MCF 10A (cell line): ENCODE results near the gene CA10. TPM values are rescaled to one million over a fixed set of nuclear protein-coding genes. Genes with fewer than 3 reads are reported as not detected.

Experiments used
- BruUV-seq: library from RNA; stranded (reverse); fragments of 400-500 nt; replicated peaks from 2 replicates; lab custom pipeline; 2021; lab: Mats Ljungman, UMichigan
- CTCF ChIA-PET: fragments of 300-600 bp; sonication (Branson Sonifier 250); formaldehyde crosslinking; extraction: SDS; loops from one replicate; lab custom pipeline; 2021; ENCODE audit warnings: antibody characterized with exemption, inconsistent platforms; lab: Yijun Ruan, JAX
- POLR2A ChIA-PET: fragments of 300-600, 350-650 bp; sonication (Branson Sonifier 250); formaldehyde crosslinking; extraction: SDS; loops from one replicate; lab custom pipeline; 2020; ENCODE audit warnings: antibody characterized with exemption, inconsistent platforms; lab: Yijun Ruan, JAX
- DNase-seq: peaks from one replicate; pipeline ENCODE4 v3.0.0-alpha.2; 2018; ENCODE audit not compliant: unreplicated experiment
- H3K27ac Mint-ChIP-seq: one replicate; pipeline ENCODE4 v1.8.0; 2022; ENCODE audit warnings: mild to moderate bottlenecking, low read depth, mixed read lengths; ENCODE audit not compliant: unreplicated experiment
- H3K27me3 Mint-ChIP-seq: one replicate; pipeline ENCODE4 v1.8.0; 2022; ENCODE audit warnings: mixed read lengths; ENCODE audit not compliant: insufficient read depth, unreplicated experiment
- H3K36me3 Mint-ChIP-seq: one replicate; pipeline ENCODE4 v1.8.0; 2022; ENCODE audit warnings: mild to moderate bottlenecking, moderate library complexity, mixed read lengths; ENCODE audit not compliant: insufficient read depth, unreplicated experiment
- H3K4me1 Mint-ChIP-seq: one replicate; pipeline ENCODE4 v1.8.0; 2022; ENCODE audit warnings: mixed read lengths; ENCODE audit not compliant: insufficient read depth, unreplicated experiment
- H3K4me3 Mint-ChIP-seq: one replicate; pipeline ENCODE4 v1.8.0; 2022; ENCODE audit warnings: mild to moderate bottlenecking, moderate library complexity, mixed read lengths; ENCODE audit not compliant: unreplicated experiment
- H3K9me3 Mint-ChIP-seq: one replicate; pipeline ENCODE4 v1.8.0; 2022; ENCODE audit warnings: mixed read lengths; ENCODE audit not compliant: unreplicated experiment
- intact Hi-C: fragments of 100-400 bp; cut with micrococcal nuclease; formaldehyde crosslinking; loops from 2 replicates; pipeline ENCODE4 v1.14.1; 2022
- total RNA-seq: library from RNA; stranded (reverse); gene quantifications from 2 replicates; pipeline ENCODE4 v1.2.3, GENCODE V29; 2022
- TF ChIP-seq, protein P1 (sequence below): fragments of 200-600 bp; IDR thresholded peaks from one replicate; pipeline ENCODE4 v1.8.0; 2022; ENCODE audit warnings: antibody characterized with exemption, mild to moderate bottlenecking; ENCODE audit not compliant: unreplicated experiment

Gene CA10
- total RNA-seq, 1 experiment from 2014 or later = not detected

DNA sequence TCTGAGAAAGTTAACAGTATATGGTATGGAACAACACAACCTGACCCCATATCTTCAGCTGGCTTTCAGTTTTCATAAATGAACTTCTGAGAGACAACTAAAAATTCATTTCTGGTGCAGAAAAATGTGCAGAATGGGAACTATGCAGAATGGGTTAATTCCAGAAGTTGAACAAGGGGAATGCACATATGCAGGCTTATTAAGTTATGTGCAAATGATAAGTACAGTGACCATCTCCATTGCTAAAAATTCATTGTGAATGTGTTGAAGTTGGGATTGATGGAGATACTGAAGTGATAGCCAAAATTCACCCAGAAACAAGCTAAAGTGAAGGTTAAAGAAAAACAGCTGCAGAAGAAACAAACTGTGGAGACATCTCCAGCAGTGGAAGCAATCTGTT is 315.8 kb downstream of the CA10 start:
- no peak overlapping the region for H3K27ac Mint-ChIP-seq
- ChIA-PET CTCF (interaction anchor here (0.7 kb wide), 1 partner anchor 252 kb away, joined by 3 read pairs; no protein-coding TSS in a partner anchor), POLR2A (no interaction called here)
- H3K36me3 Mint-ChIP-seq = no peaks in the 10 kb centered on the region
- TF ChIP-seq, protein P1, sequence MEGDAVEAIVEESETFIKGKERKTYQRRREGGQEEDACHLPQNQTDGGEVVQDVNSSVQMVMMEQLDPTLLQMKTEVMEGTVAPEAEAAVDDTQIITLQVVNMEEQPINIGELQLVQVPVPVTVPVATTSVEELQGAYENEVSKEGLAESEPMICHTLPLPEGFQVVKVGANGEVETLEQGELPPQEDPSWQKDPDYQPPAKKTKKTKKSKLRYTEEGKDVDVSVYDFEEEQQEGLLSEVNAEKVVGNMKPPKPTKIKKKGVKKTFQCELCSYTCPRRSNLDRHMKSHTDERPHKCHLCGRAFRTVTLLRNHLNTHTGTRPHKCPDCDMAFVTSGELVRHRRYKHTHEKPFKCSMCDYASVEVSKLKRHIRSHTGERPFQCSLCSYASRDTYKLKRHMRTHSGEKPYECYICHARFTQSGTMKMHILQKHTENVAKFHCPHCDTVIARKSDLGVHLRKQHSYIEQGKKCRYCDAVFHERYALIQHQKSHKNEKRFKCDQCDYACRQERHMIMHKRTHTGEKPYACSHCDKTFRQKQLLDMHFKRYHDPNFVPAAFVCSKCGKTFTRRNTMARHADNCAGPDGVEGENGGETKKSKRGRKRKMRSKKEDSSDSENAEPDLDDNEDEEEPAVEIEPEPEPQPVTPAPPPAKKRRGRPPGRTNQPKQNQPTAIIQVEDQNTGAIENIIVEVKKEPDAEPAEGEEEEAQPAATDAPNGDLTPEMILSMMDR = no peak
- no peaks in the 10 kb centered on the region for H3K9me3 Mint-ChIP-seq
- no peak overlapping the region for H3K4me3 Mint-ChIP-seq
- no TSS peak for BruUV-seq
- intact Hi-C loops = no loop called here
- DNase-seq = no peak
- H3K4me1 Mint-ChIP-seq = no peaks in the 10 kb centered on the region
- no peaks in the 10 kb centered on the region for H3K27me3 Mint-ChIP-seq

- DNase-seq = no peak
- TF ChIP-seq, protein P1 = no peak
- H3K27ac Mint-ChIP-seq = no peak overlapping the region
- H3K27me3 Mint-ChIP-seq = peaks cover 6% of the 10 kb centered on the region
- H3K4me1 Mint-ChIP-seq = no peaks in the 10 kb centered on the region
- ChIA-PET CTCF (interaction anchor here (0.6 to 0.7 kb wide), 2 partner anchors 19 to 541 kb away, joined by 3 to 7 read pairs; no protein-coding TSS in a partner anchor), POLR2A (no interaction called here)
- BruUV-seq = no TSS peak
- intact Hi-C loops = no loop called here
- no peaks in the 10 kb centered on the region for H3K36me3 Mint-ChIP-seq
- H3K9me3 Mint-ChIP-seq = no peaks in the 10 kb centered on the region
- H3K4me3 Mint-ChIP-seq = no peak overlapping the region
Observed at GRCh38 chr17:51841669-51842068, 316.8 kb downstream of the CA10 start.

GRCh38 chr17:51840688-51841087 is 317.8 kb downstream of the CA10 start:
- POLR2A ChIA-PET = no interaction called here
- Mint-ChIP-seq H3K27me3 (peaks cover 16% of the 10 kb centered on the region), H3K4me3 (no peak overlapping the region), H3K27ac (no peak overlapping the region), H3K36me3 (no peaks in the 10 kb centered on the region), H3K4me1 (no peaks in the 10 kb centered on the region), H3K9me3 (no peaks in the 10 kb centered on the region)
- no TSS peak for BruUV-seq
- TF ChIP-seq, protein P1 = no peak
- DNase-seq = no peak
- CTCF ChIA-PET = no interaction called here
- intact Hi-C loops = no loop called here

DNA sequence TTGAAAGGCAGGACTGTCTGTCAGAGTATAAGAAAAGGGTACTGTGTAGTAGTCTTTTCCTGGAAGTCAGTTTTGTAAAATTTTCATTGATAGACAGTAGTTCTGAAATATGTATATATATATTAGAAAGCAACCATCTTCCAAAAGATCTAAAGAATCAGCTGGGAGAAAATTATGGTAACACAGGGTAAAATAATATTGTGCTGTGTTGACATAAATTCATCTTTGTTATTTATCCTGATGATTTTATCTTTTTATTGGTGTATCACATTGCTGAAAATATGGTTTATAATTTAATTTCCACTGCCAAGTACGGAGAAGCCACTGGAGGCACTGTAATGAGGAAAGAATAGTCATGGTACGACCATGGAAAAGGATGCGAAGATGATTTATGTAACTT is 324.9 kb downstream of the CA10 start:
- ChIA-PET CTCF (no interaction called here), POLR2A (interaction anchor here (0.7 kb wide), 1 partner anchor 20 kb away, joined by 3 read pairs; no protein-coding TSS in a partner anchor)
- Mint-ChIP-seq H3K9me3 (no peaks in the 10 kb centered on the region), H3K4me3 (no peak overlapping the region), H3K27ac (no peak overlapping the region), H3K27me3 (peaks cover 21% of the 10 kb centered on the region), H3K4me1 (no peaks in the 10 kb centered on the region), H3K36me3 (no peaks in the 10 kb centered on the region)
- no peak for DNase-seq
- TF ChIP-seq, protein P1 = no peak
- BruUV-seq = no TSS peak
- intact Hi-C loops = no loop called here
